Esophagus (tissue), 2 donors: Measurements from ENCODE around the gene TNIP1. TPM values are rescaled to one million over a fixed set of nuclear protein-coding genes. Genes with fewer than 3 reads are reported as not detected.
A peak's percentile ranks its signal among the peaks of the same experiment; 100 is the strongest.

ENCODE experiments used
- H3K27ac ChIP-seq, 2 donors: one replicate each; pipeline ENCODE4 v1.5.1; 2013; ENCODE audit warnings: low read depth in 2 of 2, mild to moderate bottlenecking in 2 of 2, inconsistent platforms in 1 of 2, low read length in 1 of 2, moderate library complexity in 1 of 2
- H3K27me3 ChIP-seq, 2 donors: one replicate each; pipeline ENCODE4 v1.6.1; 2013; ENCODE audit warnings: low read length in 2 of 2, control low read depth in 1 of 2, mild to moderate bottlenecking in 1 of 2; ENCODE audit not compliant: insufficient read depth in 2 of 2, control insufficient read depth in 1 of 2
- H3K36me3 ChIP-seq, 2 donors: one replicate each; pipeline ENCODE4 v1.6.1; 2013; ENCODE audit warnings: low read length in 1 of 2; ENCODE audit not compliant: control insufficient read depth in 2 of 2, insufficient read depth in 2 of 2
- H3K4me1 ChIP-seq, 2 donors: one replicate each; pipeline ENCODE4 v1.6.1; 2013; ENCODE audit warnings: low read length in 1 of 2; ENCODE audit not compliant: control insufficient read depth in 2 of 2, insufficient read depth in 2 of 2
- H3K4me3 ChIP-seq, 2 donors: one replicate each; pipeline ENCODE4 v1.5.1; 2013; ENCODE audit warnings: low read length in 2 of 2, mild to moderate bottlenecking in 2 of 2, low read depth in 1 of 2, moderate library complexity in 1 of 2
- H3K9me3 ChIP-seq, 2 donors: one replicate each; pipeline ENCODE4 v1.6.1; 2013; ENCODE audit warnings: mild to moderate bottlenecking in 2 of 2, low read depth in 1 of 2, low read length in 1 of 2, moderate library complexity in 1 of 2; ENCODE audit not compliant: control insufficient read depth in 2 of 2, insufficient read depth in 1 of 2
- WGBS, 2 donors: extraction: QIAGEN DNeasy Blood & Tissue Kit; methylation state at CpG; one replicate each; pipeline ENCODE4 v1.1.7; 2013; 5-methylcytosine and 5-hydroxymethylcytosine counted together
- polyA plus RNA-seq, 2 donors: library from polyadenylated mRNA; stranded (reverse); fragments of 200-250 nt; gene quantifications; one replicate each; pipeline ENCODE4 v1.2.3, GENCODE V29; 2013
- donor health status: healthy with polysubstance abuse.
- donor health status: Bipolar disorder and iron deficiency.

TNIP1 gene
- polyA plus RNA-seq = 100 to 1,000 TPM in 1 of 2 donors, 10 to 100 TPM in 1; 68.3 to 140 TPM

GRCh38 chr5:151080613-151081430 is at the start of gene TNIP1:
TNIP1 (minus strand) TSS chr5:151081034; CDS start chr5:151065095, 15,939 bp downstream.
- peaks cover 12 to 21% of the 10 kb centered on the region in 2 donors for H3K4me1 ChIP-seq
- H3K36me3 ChIP-seq = peaks cover 0 to 3% of the 10 kb centered on the region in 2 donors
- peak within 1 kb of the TSS; percentile 90 to 98 for H3K4me3 ChIP-seq
- no peaks in the 10 kb centered on the region for H3K9me3 ChIP-seq
- peak within 1 kb of the TSS; percentile 98 for H3K27ac ChIP-seq
- WGBS, 2 donors = 0% methylated on average over 76 to 86 of the region's 86 CpGs
- H3K27me3 ChIP-seq = no peaks in the 10 kb centered on the region

- 90 to 92% methylated on average over 8 of the region's 8 CpGs for WGBS, 2 donors
- H3K4me3 ChIP-seq = no peak overlapping the region
- no peaks in the 10 kb centered on the region for H3K4me1 ChIP-seq
- peaks cover 7 to 21% of the 10 kb centered on the region in 2 donors for H3K36me3 ChIP-seq
- H3K27ac ChIP-seq = no peak overlapping the region
- H3K27me3 ChIP-seq = no peaks in the 10 kb centered on the region
- H3K9me3 ChIP-seq = no peaks in the 10 kb centered on the region
Measured at GRCh38 chr5:151130235-151130921, 49.5 kb upstream of the TNIP1 start.

DNA sequence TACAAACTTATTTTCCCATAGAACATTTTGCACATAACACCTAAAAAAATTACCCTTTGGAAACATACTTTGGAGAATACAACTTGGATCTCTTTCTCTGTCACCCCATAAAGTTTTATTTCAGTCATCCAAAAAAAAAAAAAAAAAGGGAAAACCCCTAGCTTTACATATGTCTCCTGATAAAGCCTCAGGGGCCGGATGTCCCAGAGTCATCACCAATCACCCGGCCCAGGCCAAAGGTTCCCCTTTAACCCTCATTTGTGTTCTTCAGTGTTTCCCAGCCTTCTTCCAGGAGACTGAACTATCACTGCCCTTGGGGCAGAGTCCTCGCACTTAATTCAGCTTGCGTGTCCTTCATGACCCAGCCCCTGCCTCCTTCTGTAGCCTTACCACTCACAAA is 48.0 kb upstream of the TNIP1 start:
- H3K36me3 ChIP-seq = peaks cover 7 to 17% of the 10 kb centered on the region in 2 donors
- H3K4me1 ChIP-seq = no peaks in the 10 kb centered on the region
- no peak overlapping the region for H3K4me3 ChIP-seq
- no peak overlapping the region for H3K27ac ChIP-seq
- WGBS, 2 donors = 71 to 79% methylated on average over 4 of the region's 4 CpGs
- H3K9me3 ChIP-seq = no peaks in the 10 kb centered on the region
- no peaks in the 10 kb centered on the region for H3K27me3 ChIP-seq

DNA sequence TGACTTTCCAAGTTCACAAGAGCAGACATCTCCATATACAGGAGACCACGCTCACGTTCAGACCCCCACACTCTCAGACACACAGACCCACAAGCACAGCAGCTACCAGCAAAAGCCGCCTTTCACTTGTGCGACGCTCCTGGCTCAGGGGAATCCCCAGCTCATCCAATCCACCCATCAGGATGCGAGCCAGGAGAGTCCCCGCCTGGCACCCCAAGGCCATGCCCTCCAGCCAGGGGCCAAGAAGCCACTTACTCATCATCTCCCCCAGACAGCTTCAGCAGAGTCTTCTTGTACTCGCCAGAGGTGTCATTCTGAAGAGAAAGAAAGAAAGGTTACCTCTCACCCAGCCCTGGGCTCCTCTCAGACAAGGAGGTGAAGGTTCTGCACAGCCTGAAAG is 47.1 kb upstream of the TNIP1 start:
- no peaks in the 10 kb centered on the region for H3K9me3 ChIP-seq
- H3K4me3 ChIP-seq = no peak overlapping the region
- no peak overlapping the region for H3K27ac ChIP-seq
- peaks cover 7 to 17% of the 10 kb centered on the region in 2 donors for H3K36me3 ChIP-seq
- 81 to 83% methylated on average over 8 of the region's 8 CpGs for WGBS, 2 donors
- no peaks in the 10 kb centered on the region for H3K27me3 ChIP-seq
- H3K4me1 ChIP-seq = no peaks in the 10 kb centered on the region

GRCh38 chr5:151126199-151126645 is 45.4 kb upstream of the TNIP1 start:
- no peaks in the 10 kb centered on the region for H3K9me3 ChIP-seq
- H3K4me3 ChIP-seq = no peak overlapping the region
- H3K36me3 ChIP-seq = peaks cover 7 to 23% of the 10 kb centered on the region in 2 donors
- H3K27me3 ChIP-seq = no peaks in the 10 kb centered on the region
- peaks cover 0 to 6% of the 10 kb centered on the region in 2 donors for H3K4me1 ChIP-seq
- H3K27ac ChIP-seq = no peak overlapping the region
- WGBS, 2 donors = 11 to 15% methylated on average over 9 of the region's 9 CpGs

DNA sequence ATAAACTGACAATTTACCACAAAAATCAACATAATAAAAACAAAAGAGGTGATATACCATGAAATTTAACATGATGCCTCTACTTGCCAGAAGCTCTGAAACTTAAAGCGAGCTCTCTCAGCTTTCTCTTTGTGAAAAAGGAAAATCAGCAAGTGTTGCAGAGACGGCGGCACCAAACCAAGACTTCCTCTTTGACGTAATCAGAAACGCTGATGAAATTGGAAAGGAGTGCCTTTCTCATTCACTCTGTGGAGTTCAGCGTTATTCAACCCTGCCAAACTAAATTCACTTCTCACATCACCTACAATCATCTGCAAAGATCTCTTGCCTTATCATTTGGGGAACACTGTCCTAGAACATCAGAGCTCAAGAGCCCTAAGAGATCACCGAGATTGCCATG is 44.6 kb upstream of the TNIP1 start:
- no peaks in the 10 kb centered on the region for H3K9me3 ChIP-seq
- WGBS, 2 donors = 68 to 81% methylated on average over 7 of the region's 7 CpGs
- H3K4me1 ChIP-seq = peaks cover 0 to 6% of the 10 kb centered on the region in 2 donors
- no peak overlapping the region for H3K4me3 ChIP-seq
- no peak overlapping the region for H3K27ac ChIP-seq
- H3K27me3 ChIP-seq = no peaks in the 10 kb centered on the region
- peaks cover 7 to 18% of the 10 kb centered on the region in 2 donors for H3K36me3 ChIP-seq

DNA sequence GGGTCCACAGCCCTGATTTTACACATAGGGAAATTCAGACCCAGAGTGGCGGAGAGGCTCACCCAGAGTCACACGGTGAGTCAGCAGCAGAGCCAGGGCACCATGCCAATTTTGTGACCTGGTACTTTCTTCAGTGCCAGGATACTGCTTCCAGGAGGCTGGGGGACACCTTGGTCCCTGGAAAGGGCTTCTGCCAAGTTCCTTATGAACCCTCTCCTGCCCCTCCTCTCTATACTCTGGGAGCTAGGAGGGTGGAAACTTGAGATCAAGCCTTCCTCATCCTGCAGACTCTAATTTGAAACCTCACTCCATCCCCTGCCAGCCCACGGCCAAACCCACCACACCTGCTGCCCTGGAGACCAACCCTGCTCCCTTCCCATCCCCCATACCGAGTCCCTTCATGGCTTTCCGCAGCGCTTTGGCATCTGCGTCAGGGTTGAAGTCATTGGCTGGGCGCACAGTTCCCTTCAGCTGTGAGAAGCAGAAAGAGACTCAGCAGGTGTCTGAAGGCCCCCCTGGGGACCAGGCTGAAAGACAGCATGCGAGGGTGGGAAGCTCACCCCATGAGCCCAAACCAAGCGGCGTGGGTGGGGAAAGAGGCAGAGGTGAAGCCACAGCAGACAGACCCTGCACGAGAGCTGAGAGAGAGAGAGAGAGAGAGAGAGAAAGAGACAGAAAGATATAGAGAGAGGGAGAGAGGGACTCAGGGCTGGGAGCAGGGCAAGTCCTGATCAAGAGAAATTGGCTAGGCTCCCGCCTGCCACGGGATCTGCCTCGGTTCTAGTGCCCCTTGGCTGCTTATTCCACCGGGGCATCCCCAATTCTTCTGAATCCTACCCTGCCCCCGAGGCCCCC is 43.3 kb upstream of the TNIP1 start:
- peaks cover 0 to 6% of the 10 kb centered on the region in 2 donors for H3K4me1 ChIP-seq
- WGBS, 2 donors = 70 to 72% methylated on average over 17 of the region's 17 CpGs
- no peaks in the 10 kb centered on the region for H3K27me3 ChIP-seq
- H3K27ac ChIP-seq = no peak overlapping the region
- no peaks in the 10 kb centered on the region for H3K9me3 ChIP-seq
- H3K4me3 ChIP-seq = no peak overlapping the region
- H3K36me3 ChIP-seq = peaks cover 7 to 14% of the 10 kb centered on the region in 2 donors

- Histone ChIP-seq H3K27me3 (no peaks in the 10 kb centered on the region), H3K36me3 (peaks cover 7 to 14% of the 10 kb centered on the region in 2 donors), H3K4me3 (no peak overlapping the region), H3K27ac (no peak overlapping the region), H3K4me1 (peaks cover 0 to 6% of the 10 kb centered on the region in 2 donors), H3K9me3 (no peaks in the 10 kb centered on the region)
- WGBS, 2 donors = 91 to 93% methylated on average over 14 of the region's 14 CpGs
Measured at GRCh38 chr5:151122828-151123227, 42.0 kb upstream of the TNIP1 start.

DNA sequence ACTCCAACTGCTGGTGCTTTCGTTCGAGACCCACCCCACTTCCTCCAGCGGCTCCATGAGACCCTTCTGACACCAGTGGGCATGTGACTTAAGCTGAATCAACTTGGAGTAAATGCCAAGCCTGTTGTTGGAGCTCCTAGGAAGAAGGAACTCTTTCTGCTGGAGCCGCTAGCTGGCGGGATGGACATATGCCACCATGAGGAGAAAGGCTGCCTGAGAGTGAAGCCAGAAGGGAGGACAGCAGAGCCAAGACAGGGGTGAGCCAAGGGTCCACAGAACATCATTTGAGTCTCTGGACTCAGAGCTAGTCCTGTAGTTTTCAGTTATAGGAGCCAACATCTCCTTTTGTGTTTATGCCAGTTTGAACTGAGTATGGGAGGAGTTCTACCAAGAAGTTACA is 40.8 kb upstream of the TNIP1 start:
- no peak overlapping the region for H3K27ac ChIP-seq
- WGBS, 2 donors = 70 to 87% methylated on average over 5 of the region's 5 CpGs
- no peak overlapping the region for H3K4me3 ChIP-seq
- no peaks in the 10 kb centered on the region for H3K9me3 ChIP-seq
- peaks cover 0 to 6% of the 10 kb centered on the region in 2 donors for H3K4me1 ChIP-seq
- H3K36me3 ChIP-seq = peaks cover 2 to 17% of the 10 kb centered on the region in 2 donors
- H3K27me3 ChIP-seq = no peaks in the 10 kb centered on the region
